ENCODE data around the gene RBM20. TPM values are rescaled to one million over a fixed set of nuclear protein-coding genes. Genes with fewer than 3 reads are reported as not detected.

RBM20 gene
- total and polyA plus RNA-seq, 2 of the 13 experiments (the other 11 are each of a cell fraction or from before 2014, with no cell fraction given): 0.02 to 0.22 TPM

GRCh38 chr10:110833941-110834628, 189.9 kb downstream of the RBM20 start (continued):
- TF ChIP-seq ZNF740 (CRISPR knock-in tag; IDR thresholded peaks at IDR 0.05): no peak
- TF ChIP-seq ZGPAT (CRISPR knock-in tag; IDR thresholded peaks at IDR 0.05): no peak
- no peak; the same call in 1 of the 2 replicates for TF ChIP-seq PHF8 (CRISPR knock-in tag; IDR thresholded peaks at IDR 0.05)
- TF ChIP-seq SMAD1 (CRISPR knock-in tag; IDR thresholded peaks at IDR 0.05; ENCODE audit: borderline replicate concordance, low read depth): no peak
- TF ChIP-seq ZBTB8A (CRISPR knock-in tag; IDR thresholded peaks at IDR 0.05; ENCODE audit: borderline replicate concordance, low read depth): no peak
- 0 out of 2 replicates have a peak, but pooled peaks have one; percentile 49 for TF ChIP-seq NRL (CRISPR knock-in tag; IDR thresholded peaks at IDR 0.05; ENCODE audit: borderline replicate concordance)
- no peak for TF ChIP-seq HCFC1 (IDR thresholded peaks at IDR 0.05; ENCODE audit: low read depth, low read length)

DNA sequence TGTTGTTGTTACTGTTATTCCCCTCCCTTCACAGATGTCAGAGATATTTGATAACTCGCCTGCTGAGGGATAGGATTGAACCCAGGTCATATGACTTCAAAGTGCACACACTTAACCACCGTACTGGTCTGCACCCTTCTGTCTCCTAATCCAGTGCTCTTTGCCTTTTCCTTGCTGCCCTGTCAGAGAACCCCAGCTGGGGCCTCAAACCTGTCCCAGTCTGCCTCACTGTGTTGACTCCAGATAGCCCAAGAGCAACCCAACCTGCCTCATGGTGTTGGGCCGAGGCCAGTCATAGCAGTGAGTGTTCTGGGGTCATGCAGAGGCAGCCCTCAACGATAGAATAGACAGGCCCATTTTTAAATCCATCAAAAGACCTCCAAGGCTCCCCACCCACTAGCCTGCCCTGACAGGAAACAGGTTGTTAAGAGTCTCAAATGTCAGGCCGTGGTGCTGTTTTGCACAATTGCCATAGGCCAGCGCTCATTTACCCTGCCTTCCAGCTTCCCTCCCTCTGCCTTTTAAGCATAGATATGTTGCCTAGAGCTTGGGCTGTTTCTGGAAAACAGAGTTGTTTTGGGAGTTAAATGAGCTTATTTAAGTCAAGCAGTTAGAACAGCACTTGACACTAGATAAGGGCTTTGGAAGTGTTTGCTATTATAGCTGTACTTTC, 190.6 kb downstream of the RBM20 start:
- no peaks in the 10 kb centered on the region for H3K79me2 ChIP-seq (ENCODE audit: insufficient read depth, low read length)
- no peaks in the 10 kb centered on the region for H4K20me1 ChIP-seq (ENCODE audit: insufficient read depth, low read length)
- FAIRE-seq (no peak), ATAC-seq (peak; percentile 26), DNase-seq (ENCODE audit: low spot score) (peak; percentile 50)
- peak overlapping the region in 1 of 3 experiments; percentile 62; a peak in 2 of 6 replicates for H3K4me3 ChIP-seq (replicated peaks in 1 of 3; ENCODE audit: insufficient read depth in 1 of 3, low read depth in 2 of 3, low read length in 3 of 3)
- no peaks in the 10 kb centered on the region for H3K36me3 ChIP-seq (replicated peaks in 1 of 2; ENCODE audit: control insufficient read depth in 1 of 2, insufficient read depth in 2 of 2, low read length in 2 of 2)
- POLR2A ChIA-PET: interaction anchor here (0.7 to 2.5 kb wide), 5 partner anchors 9 to 38 kb away, joined by 3 to 7 read pairs (median 6); partner anchors contain the start of gene PDCD4
- WGBS (ENCODE audit: low lambda C conversion rate): 23% methylated on average over 6 of the region's 6 CpGs
- no peaks in the 10 kb centered on the region; a peak in 2 of 5 replicates for H3K27me3 ChIP-seq (ENCODE audit: control insufficient read depth in 1 of 2, insufficient read depth in 2 of 2, low read length in 2 of 2)
- H3K9me3 ChIP-seq (ENCODE audit: low read length): no peaks in the 10 kb centered on the region
- H3K27ac ChIP-seq (ENCODE audit: extremely low read length, insufficient read depth, low read length): peak overlapping the region; percentile 34
- H3K9ac ChIP-seq (ENCODE audit: insufficient read depth, low read depth, low read length): 0 out of 2 replicates have a peak overlapping the region, but pooled peaks have one; percentile 52
- BruUV-seq (replicated peaks): no TSS peak
- H2AFZ ChIP-seq (ENCODE audit: low read length): no peak overlapping the region
- intact Hi-C loops (cut with micrococcal nuclease; ENCODE audit: unreplicated experiment): loop anchor here (5.0 kb wide), 1 partner anchor 38 kb away; the partner anchor contains the start of gene PDCD4
- in situ Hi-C loops (cut with HindIII; ENCODE audit: extremely low pct_ligation_motif_present, low pct_unique_long_range_greater_than_20kb): no loop called here
- CTCF ChIA-PET (ENCODE audit: low intra/inter-chr PET ratio, low total read pairs): no interaction called here
- peaks cover 89% of the 10 kb centered on the region for H3K4me1 ChIP-seq (ENCODE audit: insufficient read depth, low read length)
- H3K4me2 ChIP-seq (ENCODE audit: low read depth, low read length): peak overlapping the region; percentile 75
- no peak for TF ChIP-seq KDM3A (CRISPR knock-in tag; IDR thresholded peaks at IDR 0.05; ENCODE audit: low read depth)
- peak; percentile 26; the same call in 1 of the 2 replicates for TF ChIP-seq ZMYM4 (CRISPR knock-in tag; IDR thresholded peaks at IDR 0.05)
- TF ChIP-seq, protein P1, sequence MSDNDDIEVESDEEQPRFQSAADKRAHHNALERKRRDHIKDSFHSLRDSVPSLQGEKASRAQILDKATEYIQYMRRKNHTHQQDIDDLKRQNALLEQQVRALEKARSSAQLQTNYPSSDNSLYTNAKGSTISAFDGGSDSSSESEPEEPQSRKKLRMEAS (IDR thresholded peaks at IDR 0.05): 0 out of 2 replicates have a peak, but pooled peaks have one; percentile 32
- no peak for TF ChIP-seq NFE2 (CRISPR knock-in tag; IDR thresholded peaks at IDR 0.05)
- peak; percentile 18; the same call in 1 of the 2 replicates for TF ChIP-seq ZMYM3 (CRISPR knock-in tag; IDR thresholded peaks at IDR 0.05)
- TF ChIP-seq MIXL1 (CRISPR knock-in tag; IDR thresholded peaks at IDR 0.05): no peak
- TF ChIP-seq, protein P2, sequence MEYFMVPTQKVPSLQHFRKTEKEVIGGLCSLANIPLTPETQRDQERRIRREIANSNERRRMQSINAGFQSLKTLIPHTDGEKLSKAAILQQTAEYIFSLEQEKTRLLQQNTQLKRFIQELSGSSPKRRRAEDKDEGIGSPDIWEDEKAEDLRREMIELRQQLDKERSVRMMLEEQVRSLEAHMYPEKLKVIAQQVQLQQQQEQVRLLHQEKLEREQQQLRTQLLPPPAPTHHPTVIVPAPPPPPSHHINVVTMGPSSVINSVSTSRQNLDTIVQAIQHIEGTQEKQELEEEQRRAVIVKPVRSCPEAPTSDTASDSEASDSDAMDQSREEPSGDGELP (IDR thresholded peaks at IDR 0.05; ENCODE audit: borderline replicate concordance, low read depth): 0 out of 2 replicates have a peak, but pooled peaks have one; percentile 7
- no peak for TF ChIP-seq SNAI1 (CRISPR knock-in tag; IDR thresholded peaks at IDR 0.05; ENCODE audit: borderline replicate concordance)
- no peak for TF ChIP-seq MLLT10 (CRISPR knock-in tag; IDR thresholded peaks at IDR 0.05)
- TF ChIP-seq HDAC1 (CRISPR knock-in tag; IDR thresholded peaks at IDR 0.05): 0 out of 2 replicates have a peak, but pooled peaks have one; percentile 31
- TF ChIP-seq, protein P3, sequence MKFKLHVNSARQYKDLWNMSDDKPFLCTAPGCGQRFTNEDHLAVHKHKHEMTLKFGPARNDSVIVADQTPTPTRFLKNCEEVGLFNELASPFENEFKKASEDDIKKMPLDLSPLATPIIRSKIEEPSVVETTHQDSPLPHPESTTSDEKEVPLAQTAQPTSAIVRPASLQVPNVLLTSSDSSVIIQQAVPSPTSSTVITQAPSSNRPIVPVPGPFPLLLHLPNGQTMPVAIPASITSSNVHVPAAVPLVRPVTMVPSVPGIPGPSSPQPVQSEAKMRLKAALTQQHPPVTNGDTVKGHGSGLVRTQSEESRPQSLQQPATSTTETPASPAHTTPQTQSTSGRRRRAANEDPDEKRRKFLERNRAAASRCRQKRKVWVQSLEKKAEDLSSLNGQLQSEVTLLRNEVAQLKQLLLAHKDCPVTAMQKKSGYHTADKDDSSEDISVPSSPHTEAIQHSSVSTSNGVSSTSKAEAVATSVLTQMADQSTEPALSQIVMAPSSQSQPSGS (CRISPR knock-in tag; IDR thresholded peaks at IDR 0.05): no peak
